K562 (cell line): ENCODE measurements around the gene NMNAT1. TPM values are rescaled to one million over a fixed set of nuclear protein-coding genes. Genes with fewer than 3 reads are reported as not detected.
"Not testable (repeated sequence)": the region's sequence is repeated elsewhere in the genome, so short reads cannot be mapped to it uniquely, and the experiment has no call there.

Experiments
- ATAC-seq: fragments of 200-7000 bp; cut with Tn5 transposase; 3 replicates; pipeline ENCODE4 v1.9.1; 2020; ENCODE audit warnings: moderate library complexity
- BruUV-seq: library from RNA; stranded (reverse); fragments of 400-500 nt; replicated peaks from 2 replicates; lab custom pipeline; 2021; lab: Mats Ljungman, UMichigan
- CTCF ChIA-PET: fragments of 300-600 bp; formaldehyde crosslinking; extraction: SDS; loops from one replicate; lab custom pipeline; 2021; ENCODE audit warnings: low intra/inter-chr PET ratio; lab: Yijun Ruan, JAX
- POLR2A ChIA-PET: fragments of 300-600, 350-650 bp; sonication (Branson Sonifier 250); formaldehyde crosslinking; extraction: SDS; loops from one replicate; lab custom pipeline; 2021; ENCODE audit warnings: antibody characterized with exemption, inconsistent platforms; lab: Yijun Ruan, JAX
- DNase-seq, 4 experiments: peaks; one replicate each; pipeline versions ENCODE4 v3.0.0 to v3.0.0-alpha.2; 2011 to 2018; ENCODE audit warnings: low spot score in 3 of 4, mixed read lengths in 3 of 4; ENCODE audit errors: extremely low read depth in 1 of 4
- FAIRE-seq: peaks from 2 replicates; lab custom pipeline; 2011; peaks lifted over from hg19 to GRCh38; lab: Jason Lieb, UNC
- H2AFZ ChIP-seq: 2 replicates; pipeline ENCODE4 v1.6.0; 2011; ENCODE audit warnings: low read depth, low read length, control low read depth, inconsistent platforms
- H3K27ac ChIP-seq: fragments of 200-600 bp; 3 replicates; pipeline ENCODE4 v1.8.0; 2011; ENCODE audit warnings: low read depth, mild to moderate bottlenecking, control low read depth, inconsistent platforms, low read length, moderate library complexity, mixed read lengths; ENCODE audit errors: extremely low read depth
- H3K27me3 ChIP-seq, 2 experiments: fragments of 300-600 bp in 1 of 2; 2 replicates in 1 of 2; 3 replicates in 1 of 2; pipeline versions ENCODE4 v1.6.0 to v1.8.0; 2011; ENCODE audit warnings: inconsistent platforms in 2 of 2, low read length in 2 of 2, mild to moderate bottlenecking in 1 of 2, mixed read lengths in 1 of 2, moderate library complexity in 1 of 2; ENCODE audit not compliant: control insufficient read depth in 2 of 2, insufficient read depth in 2 of 2
- H3K36me3 ChIP-seq: fragments of 300-600 bp; 3 replicates; pipeline ENCODE4 v1.8.0; 2011; ENCODE audit warnings: mild to moderate bottlenecking, low read length, inconsistent platforms; ENCODE audit not compliant: control insufficient read depth, insufficient read depth
- H3K4me1 ChIP-seq, 2 experiments: fragments of 200-600 bp in 1 of 2; replicated peaks in 1 of 2; 2 replicates in 1 of 2; 3 replicates in 1 of 2; pipeline versions ENCODE4 v1.5.1 to v1.8.0; 2011; ENCODE audit warnings: inconsistent platforms in 2 of 2, low read length in 2 of 2, mild to moderate bottlenecking in 1 of 2, mixed read lengths in 1 of 2, moderate library complexity in 1 of 2; ENCODE audit not compliant: control insufficient read depth in 2 of 2, insufficient read depth in 2 of 2
- H3K4me2 ChIP-seq: 2 replicates; pipeline ENCODE4 v1.6.1; 2011; ENCODE audit warnings: low read length, control low read depth, inconsistent platforms, mixed read lengths; ENCODE audit not compliant: insufficient read depth
- H3K4me3 ChIP-seq: fragments of 200-600 bp; sonication (generic), shearing (Covaris generic); 2 replicates; pipeline ENCODE4 v1.5.1; 2016; ENCODE audit warnings: control low read depth, inconsistent platforms
- H3K79me2 ChIP-seq: fragments of 200-600 bp; 3 replicates; pipeline ENCODE4 v1.8.0; 2011; ENCODE audit warnings: low read length, inconsistent platforms; ENCODE audit not compliant: control insufficient read depth, insufficient read depth
- H3K9ac ChIP-seq, 2 experiments: 2 replicates each; pipeline versions ENCODE4 v1.6.0 to v1.6.1; 2011; ENCODE audit warnings: low read depth in 2 of 2, low read length in 2 of 2, control low read depth in 1 of 2, inconsistent platforms in 1 of 2, mild to moderate bottlenecking in 1 of 2, mixed read lengths in 1 of 2; ENCODE audit not compliant: insufficient read depth in 1 of 2
- H3K9me1 ChIP-seq: one replicate; pipeline ENCODE4 v1.6.0; 2011; ENCODE audit warnings: inconsistent platforms, mild to moderate bottlenecking, low read length, moderate library complexity; ENCODE audit not compliant: control insufficient read depth, insufficient read depth
- H3K9me3 ChIP-seq: replicated peaks from 2 replicates; pipeline ENCODE4 v1.5.1; 2011; ENCODE audit warnings: low read depth, low read length, inconsistent platforms; ENCODE audit not compliant: control insufficient read depth, insufficient read depth
- H4K20me1 ChIP-seq: replicated peaks from 2 replicates; pipeline ENCODE4 v1.6.1; 2011; ENCODE audit warnings: low read length, inconsistent platforms, mixed read lengths; ENCODE audit not compliant: control insufficient read depth, insufficient read depth
- C11orf30 ChIP-seq: fragments of 450-650 bp; IDR thresholded peaks from 2 replicates; pipeline ENCODE4 v1.6.1; 2016; ENCODE audit warnings: low read depth, mild to moderate bottlenecking
- CLOCK ChIP-seq: fragments of 250-450 bp; sonication (Bioruptor Pico); IDR thresholded peaks from 2 replicates; pipeline ENCODE4 v1.4.0; 2020; ENCODE audit warnings: mild to moderate bottlenecking, moderate library complexity, borderline replicate concordance
- MAFF ChIP-seq: IDR thresholded peaks from 2 replicates; pipeline ENCODE4 v1.6.1; 2012; ENCODE audit warnings: low read length, improper control_type of control experiment
- MAFG ChIP-seq: fragments of 450-650 bp; conservative IDR thresholded peaks from 2 replicates; pipeline ENCODE4 v1.6.1; 2016; ENCODE audit warnings: missing genetic modification characterization, missing compliant biosample characterization
- MAFK ChIP-seq: IDR thresholded peaks from 2 replicates; pipeline ENCODE4 v1.6.1; 2011; ENCODE audit warnings: low read length, improper control_type of control experiment
- POLR2G ChIP-seq: fragments of 200-400 bp; formaldehyde crosslinking; IDR thresholded peaks from 2 replicates; pipeline ENCODE4 v1.6.1; 2017; ENCODE audit warnings: low read depth, mild to moderate bottlenecking, antibody characterized with exemption, low read length, moderate library complexity
- ZNF280B ChIP-seq: fragments of 250-450 bp; sonication (Bioruptor Pico); IDR thresholded peaks from 2 replicates; pipeline ENCODE4 v1.5.1; 2021; ENCODE audit warnings: mild to moderate bottlenecking
- ZNF316 ChIP-seq: fragments of 450-650 bp; IDR thresholded peaks from 2 replicates; pipeline ENCODE4 v1.6.1; 2016
- WGBS: fragments of 100-300 bp; shearing (Covaris generic); methylation state at CpG from one replicate; pipeline ENCODE4 v1.1.6; 2016; ENCODE audit warnings: low coverage, mixed read lengths; ENCODE audit not compliant: insufficient coverage; ENCODE audit errors: missing lambda C conversion rate; 5-methylcytosine and 5-hydroxymethylcytosine counted together
- in situ Hi-C: fragments of 300-500 bp; cut with MboI; formaldehyde crosslinking; loops from 4 replicates; pipeline ENCODE4 v1.15.0; 2018; ENCODE audit warnings: inconsistent platforms, mixed read lengths
- intact Hi-C: fragments of 100-400 bp; cut with micrococcal nuclease; formaldehyde crosslinking; loops from 2 replicates; pipeline ENCODE4 v1.14.2; 2022
- polyA plus RNA-seq, 8 experiments: library from polyadenylated mRNA; depleted of rRNA in 4 of 8; stranded (reverse) in 5 of 8; unstranded in 3 of 8; fragments of >200 nt; fragmentation: Nextera tagmentation in 2 of 8; fragmentation: Illumina TruSeq in 1 of 8; extraction: Ambion mirVana in 2 of 8; extraction: Trizol in 1 of 8; gene quantifications; 2 replicates each; pipeline versions ENCODE4 v1.2.1 to v1.2.3, GENCODE V29; 2011 to 2014; ENCODE audit warnings: inconsistent platforms in 1 of 8, missing spikeins in 1 of 8
- total RNA-seq, 7 experiments: library from RNA; depleted of rRNA in 6 of 7; stranded (reverse); fragments of >200 nt in 6 of 7; fragmentation: Illumina TruSeq in 2 of 7; extraction: Trizol in 2 of 7; gene quantifications; 2 replicates each; pipeline versions ENCODE4 v1.2.1 to v1.2.3, GENCODE V29; 2011 to 2021; ENCODE audit warnings: low replicate concordance in 1 of 7

Gene NMNAT1
- total and polyA plus RNA-seq, 9 of the 15 experiments (the other 6 are each of a cell fraction or from before 2014, with no cell fraction given) = 5.1 to 14.6 (median 12.1) TPM

GRCh38 chr1:10027027-10027426 is 83.8 kb downstream of the NMNAT1 start:
- POLR2A ChIA-PET = no interaction called here
- H2AFZ ChIP-seq = no peak overlapping the region
- peak; percentile 68 for TF ChIP-seq MAFG (tag)
- TF ChIP-seq POLR2G = no peak
- TF ChIP-seq CLOCK = no peak
- peak; percentile 20; the same call in 1 of the 2 replicates for TF ChIP-seq MAFK
- no peak for TF ChIP-seq ZNF280B (CRISPR knock-in tag)
- peak; percentile 40; the same call in 1 of the 2 replicates for TF ChIP-seq MAFF
- TF ChIP-seq ZNF316 = peak; percentile 93
- peak; percentile 78 for TF ChIP-seq C11orf30
- H3K27ac ChIP-seq = no peak overlapping the region
- BruUV-seq = no TSS peak
- FAIRE-seq (no peak), ATAC-seq (no peak), DNase-seq (no peak)
- intact Hi-C loops = no loop called here
- no peaks in the 10 kb centered on the region for H3K36me3 ChIP-seq
- H3K27me3 ChIP-seq = no peaks in the 10 kb centered on the region
- no peaks in the 10 kb centered on the region for H4K20me1 ChIP-seq
- H3K9me3 ChIP-seq = no peaks in the 10 kb centered on the region; the same call in 1 of the 2 replicates
- no peak overlapping the region for H3K4me3 ChIP-seq
- peaks cover 0 to 6% of the 10 kb centered on the region in 2 experiments; a peak in 1 of 5 replicates for H3K4me1 ChIP-seq
- H3K4me2 ChIP-seq = no peak overlapping the region
- H3K9ac ChIP-seq = no peak overlapping the region
- no peaks in the 10 kb centered on the region for H3K79me2 ChIP-seq
- CTCF ChIA-PET = no interaction called here
- no peaks in the 10 kb centered on the region for H3K9me1 ChIP-seq
- in situ Hi-C loops = no loop called here

- H3K9me3 ChIP-seq, intact Hi-C loops, POLR2A ChIA-PET, H3K4me1 ChIP-seq, H3K27ac ChIP-seq, H3K9ac ChIP-seq, H3K4me2 ChIP-seq, FAIRE-seq, CTCF ChIA-PET, ATAC-seq, H4K20me1 ChIP-seq, H3K4me3 ChIP-seq, H3K9me1 ChIP-seq, DNase-seq, BruUV-seq, H3K36me3 ChIP-seq, in situ Hi-C loops, H3K27me3 ChIP-seq: not testable (repeated sequence)
- Histone ChIP-seq H3K79me2 (peaks cover 12% of the 10 kb centered on the region), H2AFZ (0 out of 2 replicates have a peak overlapping the region, but pooled peaks have one; percentile 8)
- 64% methylated on average over 14 of the region's 24 CpGs for WGBS
Measured at GRCh38 chr1:10028956-10029500, 85.8 kb downstream of the NMNAT1 start.
